CD14-positive monocyte (primary cell): ENCODE results near the gene PGAP6. TPM values are rescaled to one million over a fixed set of nuclear protein-coding genes. Genes with fewer than 3 reads are reported as not detected.

Experiments
- DNase-seq, 3 donors: peaks; one replicate each; pipeline ENCODE4 v3.0.0-alpha.2; 2011 to 2022
- H2AFZ ChIP-seq: 2 replicates; pipeline ENCODE4 v1.6.0; 2012; ENCODE audit warnings: mild to moderate bottlenecking, low read depth, low read length, inconsistent platforms; ENCODE audit not compliant: insufficient read depth, poor library complexity, severe bottlenecking
- H3K27ac ChIP-seq, 2 donors: 1 replicate in 1 of 2; 2 replicates in 1 of 2; pipeline ENCODE4 v1.5.1; 2012 to 2013; ENCODE audit warnings: low read length in 2 of 2, control low read depth in 1 of 2, inconsistent platforms in 1 of 2, low read depth in 1 of 2, mild to moderate bottlenecking in 1 of 2
- H3K27me3 ChIP-seq, 2 donors: one replicate each; pipeline versions ENCODE4 v1.6.0 to v1.6.1; 2011 to 2013; ENCODE audit warnings: low read length in 2 of 2; ENCODE audit not compliant: control insufficient read depth in 2 of 2, insufficient read depth in 2 of 2
- H3K36me3 ChIP-seq, 2 donors: replicated peaks in 1 of 2; 1 replicate in 1 of 2; 2 replicates in 1 of 2; pipeline versions ENCODE4 v1.5.1 to v1.6.1; 2012 to 2013; ENCODE audit warnings: low read length in 2 of 2, control low read depth in 1 of 2, inconsistent platforms in 1 of 2, mild to moderate bottlenecking in 1 of 2; ENCODE audit not compliant: insufficient read depth in 2 of 2, control insufficient read depth in 1 of 2
- H3K4me1 ChIP-seq, 2 donors: 1 replicate in 1 of 2; 2 replicates in 1 of 2; pipeline versions ENCODE4 v1.5.1 to v1.6.1; 2012 to 2013; ENCODE audit warnings: low read length in 2 of 2, control low read depth in 1 of 2, inconsistent platforms in 1 of 2, mild to moderate bottlenecking in 1 of 2, moderate library complexity in 1 of 2; ENCODE audit not compliant: insufficient read depth in 2 of 2, control insufficient read depth in 1 of 2
- H3K4me2 ChIP-seq: replicated peaks from 2 replicates; pipeline ENCODE3; 2012; ENCODE audit warnings: low read length, moderate library complexity, mild to moderate bottlenecking; ENCODE audit not compliant: poor library complexity, severe bottlenecking; ENCODE audit errors: extremely low read depth
- H3K4me3 ChIP-seq, 3 experiments: fragments of 200-600 bp in 1 of 3; sonication (generic) in 1 of 3; replicated peaks in 1 of 3; 1 replicate in 2 of 3; 2 replicates in 1 of 3; pipeline ENCODE4 v1.5.1; 2011 to 2013; ENCODE audit warnings: low read length in 3 of 3, mild to moderate bottlenecking in 3 of 3, control low read depth in 2 of 3, low read depth in 2 of 3, inconsistent platforms in 1 of 3, moderate library complexity in 1 of 3
- H3K79me2 ChIP-seq: 2 replicates; pipeline ENCODE4 v1.6.0; 2012; ENCODE audit warnings: mild to moderate bottlenecking, control low read depth, inconsistent platforms, low read length, moderate library complexity; ENCODE audit not compliant: insufficient read depth
- H3K9ac ChIP-seq: 2 replicates; pipeline ENCODE4 v1.6.0; 2017; ENCODE audit warnings: low read length, mild to moderate bottlenecking; ENCODE audit not compliant: insufficient read depth, poor library complexity, severe bottlenecking
- H3K9me3 ChIP-seq, 2 donors: replicated peaks in 1 of 2; 1 replicate in 1 of 2; 2 replicates in 1 of 2; pipeline versions ENCODE4 v1.5.1 to v1.6.1; 2012 to 2013; ENCODE audit warnings: low read length in 2 of 2, control low read depth in 1 of 2; ENCODE audit not compliant: control insufficient read depth in 1 of 2, insufficient read depth in 1 of 2
- H4K20me1 ChIP-seq: 2 replicates; pipeline ENCODE4 v1.6.0; 2012; ENCODE audit warnings: mild to moderate bottlenecking, low read length, control low read depth, moderate library complexity; ENCODE audit not compliant: insufficient read depth
- H3K27ac Mint-ChIP-seq, 7 donors: one replicate each; pipeline ENCODE4 v1.8.0; 2020; ENCODE audit warnings: mild to moderate bottlenecking in 7 of 7, mixed read lengths in 7 of 7, moderate library complexity in 6 of 7, inconsistent platforms in 2 of 7
- H3K27me3 Mint-ChIP-seq, 3 donors: one replicate each; pipeline ENCODE4 v1.8.0; 2021 to 2022; ENCODE audit warnings: low read depth in 3 of 3, mild to moderate bottlenecking in 3 of 3, mixed read lengths in 3 of 3, moderate library complexity in 3 of 3, inconsistent platforms in 1 of 3
- H3K36me3 Mint-ChIP-seq, 2 donors: one replicate each; pipeline ENCODE4 v1.8.0; 2020; ENCODE audit warnings: mixed read lengths in 2 of 2, inconsistent platforms in 1 of 2, mild to moderate bottlenecking in 1 of 2
- H3K4me1 Mint-ChIP-seq: one replicate; pipeline ENCODE4 v1.8.0; 2020; ENCODE audit warnings: mild to moderate bottlenecking, mixed read lengths
- H3K4me3 Mint-ChIP-seq, 2 donors: one replicate each; pipeline ENCODE4 v1.8.0; 2020; ENCODE audit warnings: mild to moderate bottlenecking in 2 of 2, mixed read lengths in 2 of 2, moderate library complexity in 1 of 2
- H3K9me3 Mint-ChIP-seq, 7 donors: one replicate each; pipeline ENCODE4 v1.8.0; 2020 to 2022; ENCODE audit warnings: mixed read lengths in 7 of 7, mild to moderate bottlenecking in 6 of 7, moderate library complexity in 6 of 7, inconsistent platforms in 2 of 7
- WGBS: methylation state at CpG from one replicate; pipeline ENCODE4 v1.1.5; 2013; ENCODE audit warnings: missing lambda C conversion rate; ENCODE audit not compliant: insufficient coverage; 5-methylcytosine and 5-hydroxymethylcytosine counted together
- intact Hi-C, 2 donors: fragments of 100-400 bp; cut with micrococcal nuclease; formaldehyde crosslinking; loops; one replicate each; pipeline versions ENCODE4 v1.15.0 to v1.15.1; 2023
- polyA plus RNA-seq, 3 donors: library from polyadenylated mRNA; depleted of rRNA in 1 of 3; unstranded in 2 of 3; stranded (reverse) in 1 of 3; fragments of 300-500 nt in 2 of 3; fragments of >200 nt in 1 of 3; fragmentation: Illumina TruSeq in 2 of 3; gene quantifications; 1 replicate in 2 of 3; 2 replicates in 1 of 3; pipeline ENCODE4 v1.2.3, GENCODE V29; 2012 to 2021
- TF ChIP-seq, protein P1 (sequence below): fragments of 200-600 bp; IDR thresholded peaks from one replicate; pipeline ENCODE4 v1.8.0; 2022; ENCODE audit warnings: antibody characterized with exemption, mild to moderate bottlenecking

Gene PGAP6
- polyA plus RNA-seq, 3 donors = 18.2 to 137 (median 39.8) TPM

DNA sequence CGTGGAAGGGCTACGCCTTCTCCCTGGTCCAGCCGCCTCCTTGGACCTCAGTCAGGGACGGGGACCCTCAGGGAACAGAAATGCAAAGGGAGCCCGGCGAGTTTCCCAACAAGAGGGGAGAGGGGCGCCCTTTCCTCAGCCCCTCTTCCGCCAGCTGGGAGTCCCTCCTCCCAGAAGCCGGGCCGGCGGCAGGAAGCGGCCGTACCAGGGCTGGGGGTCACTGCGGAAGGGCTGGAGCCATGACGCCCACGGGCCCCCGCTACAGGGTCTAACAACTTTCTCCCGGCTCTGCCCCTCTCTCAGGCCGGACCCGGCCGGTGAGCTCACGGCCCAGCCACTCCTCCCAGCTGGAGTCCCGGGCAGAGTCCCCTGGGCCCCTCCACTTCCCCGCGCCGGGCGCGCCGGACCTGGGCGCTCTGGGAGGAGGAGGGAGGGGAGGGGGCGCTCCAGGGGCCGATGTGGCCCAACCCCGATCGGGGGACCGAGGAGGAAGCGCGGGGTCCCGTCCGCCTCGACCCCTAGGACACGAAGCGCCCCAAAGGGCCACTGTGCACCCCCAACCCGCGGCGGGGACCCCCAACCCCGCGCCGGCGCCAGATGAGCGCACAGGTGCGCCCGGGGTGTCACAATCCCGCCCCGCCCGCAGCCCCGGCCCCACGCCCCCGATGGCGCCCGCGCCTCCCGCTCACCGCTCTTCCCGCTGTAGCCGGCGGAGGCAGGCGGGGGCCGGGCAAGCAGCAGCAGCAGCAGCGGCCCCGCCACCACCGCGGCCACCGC is 578 bp downstream of the PGAP6 start:
- peak overlapping the region; percentile 80 to 88 for H3K4me3 Mint-ChIP-seq
- no peak overlapping the region for H3K27ac Mint-ChIP-seq
- H3K27me3 Mint-ChIP-seq = peaks cover 0 to 14% (median 9%) of the 10 kb centered on the region in 3 donors
- TF ChIP-seq, protein P1, sequence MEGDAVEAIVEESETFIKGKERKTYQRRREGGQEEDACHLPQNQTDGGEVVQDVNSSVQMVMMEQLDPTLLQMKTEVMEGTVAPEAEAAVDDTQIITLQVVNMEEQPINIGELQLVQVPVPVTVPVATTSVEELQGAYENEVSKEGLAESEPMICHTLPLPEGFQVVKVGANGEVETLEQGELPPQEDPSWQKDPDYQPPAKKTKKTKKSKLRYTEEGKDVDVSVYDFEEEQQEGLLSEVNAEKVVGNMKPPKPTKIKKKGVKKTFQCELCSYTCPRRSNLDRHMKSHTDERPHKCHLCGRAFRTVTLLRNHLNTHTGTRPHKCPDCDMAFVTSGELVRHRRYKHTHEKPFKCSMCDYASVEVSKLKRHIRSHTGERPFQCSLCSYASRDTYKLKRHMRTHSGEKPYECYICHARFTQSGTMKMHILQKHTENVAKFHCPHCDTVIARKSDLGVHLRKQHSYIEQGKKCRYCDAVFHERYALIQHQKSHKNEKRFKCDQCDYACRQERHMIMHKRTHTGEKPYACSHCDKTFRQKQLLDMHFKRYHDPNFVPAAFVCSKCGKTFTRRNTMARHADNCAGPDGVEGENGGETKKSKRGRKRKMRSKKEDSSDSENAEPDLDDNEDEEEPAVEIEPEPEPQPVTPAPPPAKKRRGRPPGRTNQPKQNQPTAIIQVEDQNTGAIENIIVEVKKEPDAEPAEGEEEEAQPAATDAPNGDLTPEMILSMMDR = no peak
- H3K27ac ChIP-seq = peak overlapping the region in 1 of 2 donors; percentile 31
- no peaks in the 10 kb centered on the region for H3K9me3 Mint-ChIP-seq
- H3K36me3 Mint-ChIP-seq = peaks cover 6 to 12% of the 10 kb centered on the region in 2 donors
- peaks cover 17% of the 10 kb centered on the region in 2 donors for H3K36me3 ChIP-seq
- H4K20me1 ChIP-seq = peaks cover 32% of the 10 kb centered on the region
- under 1% methylated on average over 70 of the region's 73 CpGs for WGBS
- peak overlapping the region; percentile 71 for H2AFZ ChIP-seq
- DNase-seq = no peak
- peak overlapping the region; percentile 95 for H3K4me2 ChIP-seq
- peaks cover 35% of the 10 kb centered on the region for H3K79me2 ChIP-seq
- intact Hi-C loops = no loop called here
- H3K9ac ChIP-seq = peak overlapping the region; percentile 76
- peak overlapping the region; percentile 78 to 88 (median 87) for H3K4me3 ChIP-seq
- H3K4me1 Mint-ChIP-seq = peaks cover 36% of the 10 kb centered on the region
- H3K4me1 ChIP-seq = peaks cover 39 to 46% of the 10 kb centered on the region in 2 donors
- H3K9me3 ChIP-seq = no peaks in the 10 kb centered on the region
- H3K27me3 ChIP-seq = no peaks in the 10 kb centered on the region

DNA sequence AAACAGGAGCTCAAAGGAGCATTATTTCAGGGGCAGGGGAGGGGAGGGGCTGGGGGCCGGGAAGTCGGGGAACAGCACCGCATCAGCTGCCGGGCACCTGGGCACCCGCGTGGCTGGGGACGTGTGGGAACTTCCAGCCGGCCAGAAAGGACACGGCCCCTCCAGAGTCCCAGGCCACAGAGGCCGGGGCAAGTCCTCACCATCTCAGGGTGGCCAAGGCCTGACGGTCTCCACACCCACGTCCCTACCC is 1.1 kb downstream of the PGAP6 start:
- Mint-ChIP-seq H3K4me3 (peak overlapping the region; percentile 80 to 88), H3K27me3 (peaks cover 0 to 14% (median 9%) of the 10 kb centered on the region in 3 donors), H3K27ac (no peak overlapping the region), H3K4me1 (peaks cover 35% of the 10 kb centered on the region), H3K9me3 (no peaks in the 10 kb centered on the region), H3K36me3 (peaks cover 10 to 17% of the 10 kb centered on the region in 2 donors)
- Histone ChIP-seq H3K79me2 (peaks cover 35% of the 10 kb centered on the region), H3K4me2 (peak overlapping the region; percentile 95), H2AFZ (peak overlapping the region; percentile 71), H3K27ac (no peak overlapping the region), H3K4me3 (peak overlapping the region; percentile 78 to 88 (median 87)), H4K20me1 (peaks cover 32% of the 10 kb centered on the region), H3K27me3 (no peaks in the 10 kb centered on the region), H3K4me1 (peaks cover 39 to 46% of the 10 kb centered on the region in 2 donors), H3K36me3 (peaks cover 20 to 22% of the 10 kb centered on the region in 2 donors), H3K9ac (peak overlapping the region; percentile 76), H3K9me3 (no peaks in the 10 kb centered on the region)
- no peak for DNase-seq
- TF ChIP-seq, protein P1 = no peak
- intact Hi-C loops = no loop called here
- 16% methylated on average over 11 of the region's 12 CpGs for whole genome bisulfite sequencing
